OCI-LY3 (cell line): Measurements from ENCODE around the gene UBE3D.
A peak's percentile ranks its signal among the peaks of the same experiment; 100 is the strongest.

ENCODE experiments used
- H2AFZ ChIP-seq: fragments of 200-600, 300-600 bp; shearing (Covaris generic); 2 replicates; pipeline ENCODE4 v1.6.0; 2014; ENCODE audit warnings: antibody characterized with exemption, low read depth, low read length
- H3K27ac ChIP-seq: fragments of 200-600, 300-600 bp; sonication (generic); 2 replicates; pipeline ENCODE4 v1.5.1; 2014; ENCODE audit warnings: mild to moderate bottlenecking, low read length, moderate library complexity, mixed read lengths
- H3K27me3 ChIP-seq: fragments of 200-600, 300-600 bp; sonication (generic); 2 replicates; pipeline ENCODE4 v1.6.1; 2014; ENCODE audit warnings: low read depth, low read length, mixed read lengths
- H3K36me3 ChIP-seq: fragments of 200-600, 300-600 bp; sonication (generic); replicated peaks from 2 replicates; pipeline ENCODE3; 2014; ENCODE audit warnings: low read depth, low read length, mixed read lengths
- H3K4me1 ChIP-seq: fragments of 300-600, 200-600 bp; sonication (generic); 2 replicates; pipeline ENCODE4 v1.6.1; 2014; ENCODE audit warnings: low read length, mixed read lengths
- H3K4me2 ChIP-seq: fragments of 200-600, 300-600 bp; sonication (generic); 2 replicates; pipeline ENCODE4 v1.6.1; 2014; ENCODE audit warnings: low read length, mixed read lengths
- H3K4me3 ChIP-seq: fragments of 300-600, 200-600 bp; sonication (generic); 2 replicates; pipeline ENCODE4 v1.5.1; 2014; ENCODE audit warnings: antibody characterized with exemption, mild to moderate bottlenecking, low read length, moderate library complexity
- H3K79me2 ChIP-seq: fragments of 300-600, 200-600 bp; shearing (Covaris generic); 2 replicates; pipeline ENCODE4 v1.6.1; 2014; ENCODE audit warnings: mild to moderate bottlenecking, low read length, mixed read lengths
- H3K9ac ChIP-seq: fragments of 300-600, 200-600 bp; shearing (Covaris generic); 2 replicates; pipeline ENCODE4 v1.6.0; 2014; ENCODE audit warnings: mild to moderate bottlenecking, low read length, moderate library complexity
- H3K9me3 ChIP-seq: fragments of 200-600, 300-600 bp; shearing (Covaris generic); 2 replicates; pipeline ENCODE4 v1.6.1; 2014; ENCODE audit warnings: low read length, mixed read lengths; ENCODE audit not compliant: insufficient read depth
- H4K20me1 ChIP-seq: fragments of 200-600, 300-600 bp; sonication (generic); 2 replicates; pipeline ENCODE4 v1.6.1; 2016; ENCODE audit warnings: low read length, mixed read lengths; ENCODE audit not compliant: insufficient read depth
- EZH2phosphoT487 ChIP-seq: fragments of 200-600 bp; shearing (Covaris generic); IDR thresholded peaks from 2 replicates; pipeline ENCODE4 v1.6.1; 2018; ENCODE audit warnings: antibody characterized with exemption, mixed run types, low read depth
- TF ChIP-seq, protein P1 (sequence below): fragments of 200-600, 300-600 bp; sonication (generic); IDR thresholded peaks from 2 replicates; pipeline ENCODE4 v1.5.1; 2014; ENCODE audit warnings: antibody characterized with exemption, low read length, low read depth

Gene UBE3D

DNA sequence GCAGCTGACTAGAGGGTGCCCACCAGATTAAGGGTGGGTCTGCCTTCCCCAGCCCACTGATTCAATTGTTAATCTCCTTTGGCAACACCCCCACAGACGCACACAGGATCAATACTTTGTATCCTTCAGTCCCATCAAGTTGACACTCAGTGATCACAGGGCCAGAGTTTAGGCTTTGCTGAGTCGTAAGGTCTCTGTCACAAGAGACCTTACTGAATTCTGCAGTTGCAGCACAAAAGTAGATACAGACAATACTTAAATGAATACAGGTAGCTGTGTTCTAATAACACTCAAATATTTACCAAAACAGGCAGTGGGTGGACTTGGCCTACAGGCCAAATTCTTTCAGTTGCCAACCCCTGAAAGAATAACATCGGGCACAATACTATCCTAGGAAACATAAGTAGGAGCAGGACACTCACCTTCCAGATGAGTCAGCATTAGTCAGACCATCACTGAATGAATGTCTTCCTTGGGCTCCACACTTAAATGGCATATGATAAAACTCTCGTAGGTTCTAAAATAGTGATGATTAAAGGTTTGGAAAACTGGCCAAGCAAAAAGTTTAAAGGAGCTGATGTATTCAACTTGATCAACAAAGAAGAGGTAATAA, 190.0 kb downstream of the UBE3D start:
- H3K4me3 ChIP-seq: no peak overlapping the region
- H3K9ac ChIP-seq: no peak overlapping the region
- H2AFZ ChIP-seq: 0 out of 2 replicates have a peak overlapping the region, but pooled peaks have one; percentile 35
- no peaks in the 10 kb centered on the region for H3K27me3 ChIP-seq
- no peak overlapping the region for H3K4me2 ChIP-seq
- H3K36me3 ChIP-seq: no peaks in the 10 kb centered on the region
- TF ChIP-seq, protein P1, sequence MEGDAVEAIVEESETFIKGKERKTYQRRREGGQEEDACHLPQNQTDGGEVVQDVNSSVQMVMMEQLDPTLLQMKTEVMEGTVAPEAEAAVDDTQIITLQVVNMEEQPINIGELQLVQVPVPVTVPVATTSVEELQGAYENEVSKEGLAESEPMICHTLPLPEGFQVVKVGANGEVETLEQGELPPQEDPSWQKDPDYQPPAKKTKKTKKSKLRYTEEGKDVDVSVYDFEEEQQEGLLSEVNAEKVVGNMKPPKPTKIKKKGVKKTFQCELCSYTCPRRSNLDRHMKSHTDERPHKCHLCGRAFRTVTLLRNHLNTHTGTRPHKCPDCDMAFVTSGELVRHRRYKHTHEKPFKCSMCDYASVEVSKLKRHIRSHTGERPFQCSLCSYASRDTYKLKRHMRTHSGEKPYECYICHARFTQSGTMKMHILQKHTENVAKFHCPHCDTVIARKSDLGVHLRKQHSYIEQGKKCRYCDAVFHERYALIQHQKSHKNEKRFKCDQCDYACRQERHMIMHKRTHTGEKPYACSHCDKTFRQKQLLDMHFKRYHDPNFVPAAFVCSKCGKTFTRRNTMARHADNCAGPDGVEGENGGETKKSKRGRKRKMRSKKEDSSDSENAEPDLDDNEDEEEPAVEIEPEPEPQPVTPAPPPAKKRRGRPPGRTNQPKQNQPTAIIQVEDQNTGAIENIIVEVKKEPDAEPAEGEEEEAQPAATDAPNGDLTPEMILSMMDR: no peak
- no peaks in the 10 kb centered on the region for H4K20me1 ChIP-seq
- H3K9me3 ChIP-seq: no peaks in the 10 kb centered on the region
- peaks cover 4% of the 10 kb centered on the region; the same call in 1 of the 2 replicates for H3K4me1 ChIP-seq
- no peak overlapping the region for H3K27ac ChIP-seq
- no peaks in the 10 kb centered on the region for H3K79me2 ChIP-seq

DNA sequence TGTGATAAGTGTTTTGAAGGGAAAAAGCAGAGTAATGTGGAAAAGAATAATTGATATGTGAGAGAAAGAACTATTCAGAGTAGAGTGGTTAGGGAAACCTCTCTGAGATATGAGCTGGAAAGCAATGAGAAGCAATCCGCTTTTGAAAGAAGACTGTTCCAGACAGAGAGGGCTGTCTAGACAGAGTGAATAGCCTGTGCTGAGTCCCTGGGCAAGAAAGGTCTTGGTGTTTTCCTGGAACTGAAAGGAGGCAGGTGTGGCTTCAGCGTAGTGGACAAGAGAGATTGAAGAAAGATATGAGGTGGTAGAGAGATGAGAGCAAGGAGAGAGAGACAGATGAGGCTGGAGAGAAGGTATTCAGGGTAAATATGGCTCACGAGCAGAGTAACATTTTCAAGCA, 190.8 kb downstream of the UBE3D start:
- H3K27ac ChIP-seq: no peak overlapping the region
- H3K79me2 ChIP-seq: no peaks in the 10 kb centered on the region
- H3K9me3 ChIP-seq: no peaks in the 10 kb centered on the region
- no peaks in the 10 kb centered on the region for H4K20me1 ChIP-seq
- H3K9ac ChIP-seq: no peak overlapping the region
- TF ChIP-seq EZH2phosphoT487: no peak
- TF ChIP-seq, protein P1: no peak
- peaks cover 4% of the 10 kb centered on the region; the same call in 1 of the 2 replicates for H3K4me1 ChIP-seq
- H2AFZ ChIP-seq: no peak overlapping the region
- no peak overlapping the region for H3K4me3 ChIP-seq
- no peaks in the 10 kb centered on the region for H3K36me3 ChIP-seq
- H3K4me2 ChIP-seq: no peak overlapping the region
- H3K27me3 ChIP-seq: no peaks in the 10 kb centered on the region

DNA sequence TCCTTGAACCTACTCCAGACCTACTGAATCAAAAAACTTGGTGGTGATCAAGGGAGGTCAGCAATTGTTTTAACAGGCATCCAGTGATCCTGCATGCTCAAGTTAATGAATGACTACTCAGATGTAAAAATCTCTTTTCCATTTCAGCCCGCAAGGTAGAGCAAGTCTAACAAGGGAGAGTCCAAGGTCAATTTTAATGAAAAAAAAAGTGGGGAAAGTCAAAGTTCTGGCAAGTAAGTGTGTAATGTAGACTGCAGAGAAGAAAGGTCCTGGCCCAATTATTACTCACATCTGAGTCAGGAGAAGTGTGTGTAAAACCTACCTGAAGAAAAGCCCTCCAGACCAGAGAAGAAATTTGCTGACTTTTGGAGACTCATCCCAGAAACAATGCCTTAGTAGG, 193.5 kb downstream of the UBE3D start:
- H3K79me2 ChIP-seq: no peaks in the 10 kb centered on the region
- H3K36me3 ChIP-seq: no peaks in the 10 kb centered on the region
- H3K9me3 ChIP-seq: no peaks in the 10 kb centered on the region
- no peak overlapping the region for H3K27ac ChIP-seq
- no peak overlapping the region for H3K9ac ChIP-seq
- H3K4me2 ChIP-seq: no peak overlapping the region
- H3K4me3 ChIP-seq: no peak overlapping the region
- no peak overlapping the region for H2AFZ ChIP-seq
- no peaks in the 10 kb centered on the region for H4K20me1 ChIP-seq
- H3K4me1 ChIP-seq: peaks cover 4% of the 10 kb centered on the region; the same call in 1 of the 2 replicates
- TF ChIP-seq, protein P1: no peak
- no peak for TF ChIP-seq EZH2phosphoT487
- no peaks in the 10 kb centered on the region for H3K27me3 ChIP-seq

DNA sequence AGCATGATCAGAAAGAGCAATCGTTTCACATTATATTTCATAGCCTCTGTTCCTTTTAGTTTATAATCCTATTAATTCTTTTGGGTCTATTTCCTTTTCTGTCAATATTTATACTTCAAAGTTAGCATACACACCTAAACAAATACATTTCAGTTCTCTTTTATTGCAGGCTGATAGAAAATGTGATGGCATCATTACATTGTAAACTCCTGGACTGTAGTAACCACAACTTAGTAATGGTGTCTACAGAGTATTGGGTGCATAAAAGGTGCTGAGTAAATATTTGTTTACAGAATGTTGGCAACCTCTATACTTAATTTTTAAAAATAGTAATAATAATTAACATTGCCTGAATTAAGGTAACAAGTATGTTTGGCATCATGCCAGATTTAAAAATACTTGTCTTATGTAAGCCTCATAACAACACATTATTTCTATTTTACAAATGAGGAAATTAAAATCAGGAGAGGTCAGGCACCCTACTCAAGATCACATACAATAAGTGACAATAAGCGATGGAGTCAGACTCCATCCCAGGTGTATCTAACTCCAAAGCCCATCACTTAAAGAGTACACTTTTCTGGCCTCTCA, 195.0 kb downstream of the UBE3D start:
- Histone ChIP-seq H4K20me1 (no peaks in the 10 kb centered on the region), H2AFZ (no peak overlapping the region), H3K4me1 (no peaks in the 10 kb centered on the region)

More for the DNA sequence above, 195.0 kb downstream of the UBE3D start:
- no peaks in the 10 kb centered on the region for H3K9me3 ChIP-seq
- no peaks in the 10 kb centered on the region for H3K27me3 ChIP-seq
- H3K27ac ChIP-seq: no peak overlapping the region
- H3K4me3 ChIP-seq: no peak overlapping the region
- no peaks in the 10 kb centered on the region for H3K79me2 ChIP-seq
- H3K9ac ChIP-seq: no peak overlapping the region
- TF ChIP-seq EZH2phosphoT487: no peak
- TF ChIP-seq, protein P1: no peak
- H3K4me2 ChIP-seq: no peak overlapping the region
- no peaks in the 10 kb centered on the region for H3K36me3 ChIP-seq
